Upper lobe of right lung (tissue), 1 donor: ENCODE results near the gene FBXO24. TPM values are rescaled to one million over a fixed set of nuclear protein-coding genes. Genes with fewer than 3 reads are reported as not detected.

Experiments used
- ATAC-seq: fragments of 200-7000 bp; cut with Tn5 transposase; one replicate; pipeline ENCODE4 v1.9.1; 2020; ENCODE audit warnings: mild to moderate bottlenecking, moderate library complexity
- DNase-seq: peaks from one replicate; pipeline ENCODE4 v3.0.0-alpha.2; 2020
- H3K27ac ChIP-seq: fragments of 200-600 bp; one replicate; pipeline ENCODE4 v1.8.0; 2022
- H3K27me3 ChIP-seq: fragments of 200-600 bp; one replicate; pipeline ENCODE4 v1.8.0; 2022; ENCODE audit warnings: mild to moderate bottlenecking
- H3K36me3 ChIP-seq: fragments of 200-600 bp; one replicate; pipeline ENCODE4 v1.8.0; 2022
- H3K4me1 ChIP-seq: fragments of 200-600 bp; one replicate; pipeline ENCODE4 v1.8.0; 2022
- H3K4me3 ChIP-seq: fragments of 200-600 bp; one replicate; pipeline ENCODE4 v1.8.0; 2022; ENCODE audit warnings: mild to moderate bottlenecking
- H3K9me3 ChIP-seq: fragments of 200-600 bp; one replicate; pipeline ENCODE4 v1.8.0; 2022
- CTCF ChIP-seq: fragments of 200-600 bp; IDR thresholded peaks from one replicate; pipeline ENCODE4 v1.8.0; 2022; ENCODE audit warnings: antibody characterized with exemption
- intact Hi-C: fragments of 100-400 bp; cut with DNase I; formaldehyde crosslinking; loops from one replicate; pipeline ENCODE4 v1.11.0; 2022
- total RNA-seq: library from RNA; stranded (reverse); fragmentation: NEBNext Ultra II Directional; extraction: Animal tissue kit (Norgen Biotek cat#: 25700); gene quantifications from one replicate; pipeline ENCODE4 v1.2.1, GENCODE V29; 2021
- donor health status: DM: no; HTN: yes; CAD: no; lungs with severe emphysema.

Gene FBXO24
- total RNA-seq, 1 donor from 2014 or later = 1.4 TPM

GRCh38 chr7:100584683-100585510 is 1.2 kb upstream of the FBXO24 start:
- no peak for TF ChIP-seq CTCF
- Histone ChIP-seq H3K36me3 (peaks cover 31% of the 10 kb centered on the region), H3K9me3 (no peaks in the 10 kb centered on the region), H3K27ac (peak overlapping the region; percentile 99), H3K4me1 (peaks cover 41% of the 10 kb centered on the region), H3K27me3 (no peaks in the 10 kb centered on the region), H3K4me3 (peak overlapping the region; percentile 98)
- no peak for ATAC-seq
- intact Hi-C loops = no loop called here
- DNase-seq = peak; percentile 77

DNA sequence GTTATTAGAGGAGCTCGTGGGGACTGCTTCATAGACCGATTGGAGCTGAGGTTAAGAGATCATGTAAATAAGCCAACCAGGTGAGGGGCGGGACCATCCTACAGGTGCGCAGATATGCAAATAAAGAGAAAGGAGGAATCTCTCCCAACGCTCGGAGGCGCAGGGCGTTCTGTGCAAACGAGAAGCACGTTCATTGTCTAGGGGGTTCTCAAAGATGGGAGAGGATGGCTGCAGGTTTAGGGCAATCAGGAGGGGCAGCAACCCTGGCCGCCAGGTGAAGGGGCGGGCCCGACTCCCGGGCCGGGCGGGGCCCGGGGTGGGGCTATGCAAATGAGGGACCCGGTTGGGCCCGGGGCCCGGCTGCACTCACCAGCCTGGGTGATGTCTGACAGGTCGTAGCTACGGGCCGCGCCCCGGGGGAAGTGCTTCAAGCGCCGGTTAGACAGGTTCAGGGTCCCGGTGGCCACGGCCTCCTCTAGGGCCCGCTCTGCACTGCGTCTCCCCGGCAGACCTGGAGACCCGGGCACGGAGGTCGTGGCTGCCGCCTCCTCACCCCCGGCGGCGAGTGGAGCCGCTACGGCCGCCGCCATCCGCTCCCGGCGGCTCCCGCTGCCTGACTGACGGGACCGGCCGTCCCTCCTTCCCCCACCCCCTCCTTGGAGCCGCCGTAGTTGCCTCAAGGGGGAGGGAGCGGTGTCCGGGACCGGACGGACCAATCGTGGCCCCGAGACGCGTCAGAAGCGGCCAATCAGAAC is 440 bp upstream of the FBXO24 start, which contains the start of gene LRCH4:
Gene LRCH4, minus strand, starts transcription at position 619 of the 755 bp plus-strand sequence. Its CDS starts 29 bp downstream, at position 590.
- intact Hi-C loops = no loop called here
- H3K9me3 ChIP-seq = no peaks in the 10 kb centered on the region
- H3K4me3 ChIP-seq = peak within 1 kb of the TSS; percentile 98
- H3K27me3 ChIP-seq = no peaks in the 10 kb centered on the region
- peak within 1 kb of the TSS; percentile 99 for H3K27ac ChIP-seq
- DNase-seq (peak; percentile 88), ATAC-seq (peak; percentile 35)
- H3K4me1 ChIP-seq = peaks cover 41% of the 10 kb centered on the region
- H3K36me3 ChIP-seq = peaks cover 25% of the 10 kb centered on the region
- TF ChIP-seq CTCF = no peak

GRCh38 chr7:100588438-100588837 is 2.3 kb downstream of the FBXO24 start:
- TF ChIP-seq CTCF = peak; percentile 35
- DNase-seq = no peak
- H3K9me3 ChIP-seq = no peaks in the 10 kb centered on the region
- H3K4me1 ChIP-seq = peaks cover 19% of the 10 kb centered on the region
- intact Hi-C loops = no loop called here
- no peak for ATAC-seq
- no peak overlapping the region for H3K4me3 ChIP-seq
- no peak overlapping the region for H3K27ac ChIP-seq
- H3K36me3 ChIP-seq = no peaks in the 10 kb centered on the region
- no peaks in the 10 kb centered on the region for H3K27me3 ChIP-seq

DNA sequence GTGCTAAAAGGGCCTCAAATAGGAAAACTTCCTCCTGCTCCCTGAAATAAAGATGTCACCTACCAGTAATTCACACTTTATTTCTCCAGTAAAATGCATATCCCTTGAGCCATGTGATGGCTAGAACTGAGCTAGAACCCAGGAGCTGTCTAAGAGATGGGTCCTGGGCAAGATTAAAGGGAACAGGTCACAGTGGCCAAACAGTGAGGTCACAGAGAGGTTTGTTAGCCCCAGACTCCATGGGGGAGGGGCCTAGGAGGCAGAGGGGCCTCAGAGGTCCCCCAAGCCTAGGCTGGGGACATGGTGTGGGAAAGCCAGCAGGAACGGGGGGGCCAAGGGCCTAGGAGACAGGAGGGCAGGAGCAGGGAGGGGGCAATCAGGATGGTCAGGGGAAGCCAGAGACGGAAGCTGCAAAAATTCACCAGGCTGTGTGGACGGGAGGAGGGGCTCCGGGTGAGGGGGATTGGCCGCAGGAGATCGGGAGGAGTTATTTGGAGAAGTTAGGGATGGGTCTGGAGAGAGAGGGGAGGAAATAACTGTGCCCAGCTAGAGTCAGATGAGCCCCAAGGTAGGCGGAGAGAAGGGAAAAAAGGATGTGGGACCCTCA is 3.3 kb downstream of the FBXO24 start:
- H3K4me3 ChIP-seq = no peak overlapping the region
- peaks cover 9% of the 10 kb centered on the region for H3K4me1 ChIP-seq
- ATAC-seq = no peak
- no peak for TF ChIP-seq CTCF
- no peak overlapping the region for H3K27ac ChIP-seq
- H3K27me3 ChIP-seq = no peaks in the 10 kb centered on the region
- no peak for DNase-seq
- H3K36me3 ChIP-seq = no peaks in the 10 kb centered on the region
- intact Hi-C loops = no loop called here
- H3K9me3 ChIP-seq = no peaks in the 10 kb centered on the region

GRCh38 chr7:100590077-100590737 is 4.1 kb downstream of the FBXO24 start:
- no peaks in the 10 kb centered on the region for H3K27me3 ChIP-seq
- intact Hi-C loops = no loop called here
- DNase-seq (peak; percentile 52), ATAC-seq (no peak)
- no peak for TF ChIP-seq CTCF
- no peaks in the 10 kb centered on the region for H3K9me3 ChIP-seq
- no peaks in the 10 kb centered on the region for H3K36me3 ChIP-seq
- no peak overlapping the region for H3K27ac ChIP-seq
- no peak overlapping the region for H3K4me3 ChIP-seq
- peaks cover 5% of the 10 kb centered on the region for H3K4me1 ChIP-seq
